H7 (cell line): ENCODE measurements around the gene RAD51B. TPM values are rescaled to one million over a fixed set of nuclear protein-coding genes. Genes with fewer than 3 reads are reported as not detected.
A peak's percentile ranks its signal among the peaks of the same experiment; 100 is the strongest.

ENCODE experiments used
- DNase-seq: peaks from one replicate; pipeline ENCODE4 v3.0.0; 2012
- H3K27me3 ChIP-seq: 2 replicates; pipeline ENCODE4 v1.6.0; 2011; ENCODE audit warnings: mild to moderate bottlenecking, low read length; ENCODE audit not compliant: control insufficient read depth, insufficient read depth
- H3K36me3 ChIP-seq: replicated peaks from 2 replicates; pipeline ENCODE4 v1.5.1; 2011; ENCODE audit warnings: low read length; ENCODE audit not compliant: control insufficient read depth, insufficient read depth
- H3K4me3 ChIP-seq: 2 replicates; pipeline ENCODE4 v1.5.1; 2011; ENCODE audit warnings: low read depth, mild to moderate bottlenecking, control low read depth, low read length, moderate library complexity; ENCODE audit not compliant: insufficient read depth
- total RNA-seq: library from RNA; depleted of rRNA; stranded (reverse); fragments of >200 nt; shearing (Covaris generic); gene quantifications from 2 replicates; pipeline ENCODE4 v1.2.3, GENCODE V29; 2014

The RAD51B gene
- total RNA-seq, 1 experiment from 2014 or later, result 9.6 TPM

GRCh38 chr14:67940486-67941455, 121.2 kb downstream of the RAD51B start:
- H3K4me3 ChIP-seq, result no peak overlapping the region
- H3K27me3 ChIP-seq, result no peaks in the 10 kb centered on the region
- DNase-seq, result no peak
- no peaks in the 10 kb centered on the region for H3K36me3 ChIP-seq

- Histone ChIP-seq H3K36me3 (no peaks in the 10 kb centered on the region), H3K4me3 (no peak overlapping the region), H3K27me3 (no peaks in the 10 kb centered on the region)
- no peak for DNase-seq
Measured at GRCh38 chr14:67941456-67942018, 122.0 kb downstream of the RAD51B start.

DNA sequence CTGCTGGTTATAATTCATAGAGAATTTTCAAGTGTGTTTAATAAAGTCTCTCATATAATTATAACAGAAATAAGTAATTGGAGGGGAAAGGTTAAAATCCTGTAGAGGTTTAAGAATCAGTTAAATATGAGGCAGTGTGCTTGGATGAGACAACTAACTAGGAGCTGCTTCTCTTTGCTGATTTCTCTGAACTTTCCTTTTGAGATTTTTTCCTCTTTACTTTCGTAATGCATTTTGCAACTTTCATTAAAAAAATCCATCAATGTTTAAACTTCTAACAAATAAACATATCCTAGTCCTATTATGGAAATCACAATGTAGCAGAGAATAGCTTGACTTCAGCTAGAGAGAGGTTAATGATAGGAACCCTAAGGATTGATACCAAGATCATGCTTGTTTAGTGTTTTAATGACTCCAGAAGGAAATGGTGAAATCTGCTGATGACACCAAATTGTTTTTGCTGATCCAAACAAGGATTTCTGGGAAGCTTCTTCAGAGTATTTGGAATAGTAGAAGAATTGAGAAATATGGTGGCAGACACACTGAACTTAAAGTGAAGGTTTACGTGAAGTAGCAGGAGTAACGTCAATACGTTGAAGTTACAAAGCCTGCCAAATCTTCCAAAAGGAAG, 122.6 kb downstream of the RAD51B start:
- Histone ChIP-seq H3K4me3 (no peak overlapping the region), H3K27me3 (no peaks in the 10 kb centered on the region), H3K36me3 (no peaks in the 10 kb centered on the region)
- no peak for DNase-seq

GRCh38 chr14:67943947-67944346, 124.4 kb downstream of the RAD51B start:
- DNase-seq, result peak; percentile 32
- Histone ChIP-seq H3K27me3 (no peaks in the 10 kb centered on the region), H3K36me3 (no peaks in the 10 kb centered on the region), H3K4me3 (no peak overlapping the region)

DNA sequence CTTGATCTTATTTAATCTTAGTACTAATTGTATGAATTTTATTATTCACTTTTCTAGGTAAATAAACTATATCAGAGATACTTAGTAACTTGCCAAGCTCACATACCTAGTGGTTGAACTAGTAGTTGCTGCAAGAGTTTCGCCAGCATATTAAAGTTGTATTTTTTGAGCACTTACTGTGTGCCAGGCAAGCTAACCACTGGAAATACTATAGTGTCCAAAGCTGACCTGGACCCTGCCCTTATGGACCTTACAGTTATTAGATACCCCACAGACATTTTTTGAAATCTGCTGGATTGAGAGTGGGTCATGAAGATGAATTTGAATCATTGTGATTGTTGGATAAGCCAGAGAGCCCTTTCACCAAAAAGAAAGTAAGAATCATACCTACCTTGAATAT, 125.0 kb downstream of the RAD51B start:
- Histone ChIP-seq H3K27me3 (no peaks in the 10 kb centered on the region), H3K4me3 (no peak overlapping the region), H3K36me3 (no peaks in the 10 kb centered on the region)
- no peak for DNase-seq

DNA sequence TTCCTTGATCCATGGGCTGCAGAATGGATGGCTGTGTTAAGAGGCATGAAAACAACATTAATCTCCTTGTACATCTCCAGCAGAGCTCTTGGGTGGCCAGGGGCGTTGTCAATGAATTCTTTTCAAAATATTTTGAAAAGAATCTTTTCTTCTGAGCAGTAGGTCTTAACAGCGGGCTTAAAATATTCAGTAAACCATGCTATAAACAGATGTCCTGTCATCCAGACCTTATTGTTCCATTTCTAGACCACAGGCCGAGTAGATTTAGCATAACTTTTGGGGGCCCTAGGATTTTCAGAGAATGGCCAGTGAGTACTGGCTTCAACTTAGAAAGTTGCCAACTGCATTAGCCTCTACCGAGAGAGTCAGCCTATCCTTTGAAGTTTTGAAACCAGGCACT, 130.2 kb downstream of the RAD51B start:
- no peak overlapping the region for H3K4me3 ChIP-seq
- no peaks in the 10 kb centered on the region for H3K27me3 ChIP-seq
- DNase-seq, result no peak
- no peaks in the 10 kb centered on the region for H3K36me3 ChIP-seq

DNA sequence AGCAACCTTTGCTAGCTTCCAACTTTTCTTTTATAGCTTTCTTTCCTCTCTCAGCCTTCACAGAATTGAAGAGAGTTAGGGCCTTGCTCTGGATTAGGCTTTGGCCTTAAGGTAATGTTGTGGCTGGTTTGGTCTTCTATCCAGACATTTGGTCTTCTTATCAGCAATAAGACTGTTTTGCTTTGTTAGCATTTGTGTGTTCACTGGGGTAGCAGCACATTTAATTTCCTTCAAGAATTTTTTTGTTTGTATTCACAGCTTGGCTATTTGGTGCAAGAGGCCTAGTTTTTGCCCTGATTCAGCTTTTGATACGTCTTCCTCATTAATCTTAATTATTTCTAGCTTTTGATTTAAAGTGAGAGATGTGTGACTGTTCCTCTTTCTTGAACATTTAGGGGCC, 130.8 kb downstream of the RAD51B start:
- DNase-seq, result no peak
- Histone ChIP-seq H3K36me3 (no peaks in the 10 kb centered on the region), H3K4me3 (no peak overlapping the region), H3K27me3 (no peaks in the 10 kb centered on the region)

DNA sequence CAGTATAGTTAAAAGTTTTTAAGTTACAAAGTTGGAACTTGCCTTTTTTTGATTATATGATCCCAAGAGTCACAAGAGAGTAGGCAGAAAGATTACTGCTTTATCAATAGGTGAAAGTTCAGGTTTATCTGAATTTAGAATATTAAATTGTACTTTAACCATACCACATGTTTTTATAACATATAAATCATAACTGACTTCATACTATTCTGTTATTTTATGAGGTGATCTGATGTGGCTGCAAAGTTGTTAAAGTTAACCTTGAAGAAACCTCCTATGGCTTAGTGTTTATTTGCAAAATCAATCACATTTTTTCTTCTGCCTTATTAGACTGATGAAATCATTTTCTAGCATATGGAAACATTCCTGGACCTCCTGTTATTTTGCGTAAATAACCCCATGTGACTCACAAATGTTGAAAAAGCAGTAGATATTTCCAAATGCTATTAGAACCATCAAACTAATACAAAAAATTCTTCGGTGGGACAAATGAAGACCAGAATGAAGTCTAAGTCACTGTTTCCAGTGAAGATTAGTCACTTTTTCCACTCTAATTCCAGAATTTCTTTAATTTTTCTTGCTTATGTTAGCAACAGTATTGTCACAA, 132.1 kb downstream of the RAD51B start:
- Histone ChIP-seq H3K36me3 (no peaks in the 10 kb centered on the region), H3K4me3 (no peak overlapping the region), H3K27me3 (no peaks in the 10 kb centered on the region)
- DNase-seq, result no peak

DNA sequence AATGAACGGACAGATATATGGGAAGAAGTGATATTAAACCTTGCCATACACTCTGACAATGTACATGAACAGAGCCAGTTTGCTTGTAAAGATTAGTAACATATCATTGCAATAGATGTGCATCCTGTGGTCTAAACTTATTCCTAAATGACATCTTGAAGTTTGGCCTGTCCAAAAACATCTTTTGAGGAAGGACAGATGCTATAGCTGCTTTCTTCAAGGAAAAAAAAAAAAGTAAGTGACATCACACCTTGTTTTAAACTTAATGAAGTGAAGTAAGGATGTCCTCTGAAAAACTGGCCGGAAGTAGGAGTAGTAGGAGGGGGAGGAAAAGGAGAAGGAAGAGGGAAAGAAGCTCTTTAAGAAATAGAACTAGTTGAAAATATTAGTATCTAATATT, 132.8 kb downstream of the RAD51B start:
- no peak for DNase-seq
- no peaks in the 10 kb centered on the region for H3K27me3 ChIP-seq
- no peak overlapping the region for H3K4me3 ChIP-seq
- H3K36me3 ChIP-seq, result no peaks in the 10 kb centered on the region

GRCh38 chr14:67952786-67953185, 133.2 kb downstream of the RAD51B start:
- H3K36me3 ChIP-seq, result no peaks in the 10 kb centered on the region
- no peak for DNase-seq
- H3K27me3 ChIP-seq, result no peaks in the 10 kb centered on the region
- no peak overlapping the region for H3K4me3 ChIP-seq

GRCh38 chr14:67955261-67955660, 135.7 kb downstream of the RAD51B start:
- no peak overlapping the region for H3K4me3 ChIP-seq
- no peaks in the 10 kb centered on the region for H3K36me3 ChIP-seq
- no peaks in the 10 kb centered on the region for H3K27me3 ChIP-seq
- no peak for DNase-seq

GRCh38 chr14:67957946-67958345, 138.4 kb downstream of the RAD51B start:
- DNase-seq, result no peak
- Histone ChIP-seq H3K36me3 (no peaks in the 10 kb centered on the region), H3K27me3 (no peaks in the 10 kb centered on the region), H3K4me3 (no peak overlapping the region)

DNA sequence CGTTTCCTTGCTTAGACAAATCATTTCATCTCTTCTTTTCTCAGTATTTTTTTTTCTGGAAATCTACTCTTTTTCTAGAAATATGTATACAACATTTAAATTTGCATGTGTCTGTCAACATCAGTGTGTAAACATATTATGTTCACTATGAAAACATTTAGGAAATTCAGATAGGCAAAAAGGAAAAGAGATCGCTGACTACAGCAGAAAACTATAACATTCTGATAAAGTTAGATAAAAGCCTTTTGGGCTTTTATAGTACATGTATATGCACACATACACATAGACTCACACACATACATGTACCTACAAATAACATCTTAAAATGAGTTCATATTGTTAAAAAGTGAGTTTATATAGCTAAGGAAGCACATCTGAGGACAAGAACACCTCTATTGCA, 142.1 kb downstream of the RAD51B start:
- H3K36me3 ChIP-seq, result no peaks in the 10 kb centered on the region
- DNase-seq, result no peak
- H3K4me3 ChIP-seq, result no peak overlapping the region
- H3K27me3 ChIP-seq, result no peaks in the 10 kb centered on the region

- H3K27me3 ChIP-seq, result no peaks in the 10 kb centered on the region
- no peak overlapping the region for H3K4me3 ChIP-seq
- H3K36me3 ChIP-seq, result no peaks in the 10 kb centered on the region
- DNase-seq, result no peak
Measured at GRCh38 chr14:67962215-67962644, 142.7 kb downstream of the RAD51B start.
